Hepatocyte (in vitro differentiated cells): ENCODE results near the gene ZNF382.

Experiments used
- CTCF ChIP-seq: fragments of 200-600 bp; sonication (generic); IDR thresholded peaks from 2 replicates; pipeline ENCODE4 v1.5.1; 2016; ENCODE audit warnings: antibody characterized with exemption, mild to moderate bottlenecking; ENCODE audit not compliant: poor library complexity
- EZH2phosphoT487 ChIP-seq: fragments of 200-600 bp; sonication (generic); IDR thresholded peaks from one replicate; pipeline ENCODE4 v1.6.1; 2018; ENCODE audit warnings: antibody characterized with exemption, mild to moderate bottlenecking, low read depth, moderate library complexity; ENCODE audit not compliant: unreplicated experiment, severe bottlenecking

- TF ChIP-seq CTCF (no peak), EZH2phosphoT487 (no peak)
These were observed 31.9 kb upstream of the ZNF382 start, which contains the start of gene ZNF529 for GRCh38 chr19:36573020-36573894.
